CD4-positive, alpha-beta T cell (primary cell): Measurements from ENCODE around the gene C4BPA. TPM values are rescaled to one million over a fixed set of nuclear protein-coding genes. Genes with fewer than 3 reads are reported as not detected.

ENCODE experiments used
- ATAC-seq: fragments of 200-7000 bp; cut with Tn5 transposase; one replicate; pipeline ENCODE4 v1.10.0; 2022; ENCODE audit warnings: mild to moderate bottlenecking; ENCODE audit not compliant: poor library complexity
- CTCF ChIA-PET: fragments of 350-600 bp; sonication (Branson Sonifier 250); formaldehyde crosslinking; loops from one replicate; lab custom pipeline; 2021; ENCODE audit warnings: antibody characterized with exemption, inconsistent platforms; lab: Charles Lee
- POLR2A ChIA-PET: fragments of 350-600 bp; sonication (Branson Sonifier 250); formaldehyde crosslinking; loops from one replicate; lab custom pipeline; 2021; ENCODE audit warnings: antibody characterized with exemption, inconsistent platforms; lab: Charles Lee
- DNase-seq, 14 experiments: peaks; one replicate each; pipeline ENCODE4 v3.0.0-alpha.2; 2013 to 2020; ENCODE audit warnings: mixed read lengths in 2 of 14
- H3K27ac ChIP-seq, 2 donors: one replicate each; pipeline versions ENCODE4 v1.5.1 to v1.7.0; 2013; ENCODE audit warnings: low read length in 2 of 2, low read depth in 1 of 2, mild to moderate bottlenecking in 1 of 2
- H3K27me3 ChIP-seq, 2 experiments: 1 replicate in 1 of 2; 2 replicates in 1 of 2; pipeline versions ENCODE4 v1.6.1 to v1.7.0; 2013; ENCODE audit warnings: low read length in 2 of 2, control low read depth in 1 of 2, mild to moderate bottlenecking in 1 of 2, moderate library complexity in 1 of 2; ENCODE audit not compliant: insufficient read depth in 2 of 2, control insufficient read depth in 1 of 2
- H3K36me3 ChIP-seq: one replicate; pipeline ENCODE4 v1.6.1; 2013; ENCODE audit warnings: low read length, control low read depth; ENCODE audit not compliant: insufficient read depth
- H3K4me1 ChIP-seq: one replicate; pipeline ENCODE4 v1.6.1; 2013; ENCODE audit warnings: low read length, control low read depth; ENCODE audit not compliant: insufficient read depth
- H3K4me3 ChIP-seq: one replicate; pipeline ENCODE4 v1.5.1; 2013; ENCODE audit warnings: mild to moderate bottlenecking, low read length, moderate library complexity
- H3K9me3 ChIP-seq, 2 experiments: 1 replicate in 1 of 2; 2 replicates in 1 of 2; pipeline versions ENCODE4 v1.6.1 to v1.7.0; 2013; ENCODE audit warnings: low read length in 2 of 2, mild to moderate bottlenecking in 2 of 2, control low read depth in 1 of 2, moderate library complexity in 1 of 2; ENCODE audit not compliant: control insufficient read depth in 1 of 2, insufficient read depth in 1 of 2
- H3K27ac Mint-ChIP-seq: one replicate; pipeline ENCODE4 v1.8.0; 2020; ENCODE audit warnings: mixed read lengths
- H3K27me3 Mint-ChIP-seq: one replicate; pipeline ENCODE4 v1.8.0; 2021; ENCODE audit warnings: mixed read lengths
- H3K36me3 Mint-ChIP-seq: one replicate; pipeline ENCODE4 v1.8.0; 2021; ENCODE audit warnings: low read depth, mixed read lengths
- H3K4me1 Mint-ChIP-seq: one replicate; pipeline ENCODE4 v1.8.0; 2021; ENCODE audit warnings: low read depth, mixed read lengths
- H3K4me3 Mint-ChIP-seq: one replicate; pipeline ENCODE4 v1.8.0; 2020; ENCODE audit warnings: mild to moderate bottlenecking, mixed read lengths
- H3K9me3 Mint-ChIP-seq: one replicate; pipeline ENCODE4 v1.8.0; 2020; ENCODE audit warnings: mixed read lengths
- intact Hi-C, 2 experiments: fragments of 100-400 bp; cut with DNase I in 1 of 2; cut with micrococcal nuclease in 1 of 2; formaldehyde crosslinking; loops; one replicate each; pipeline versions ENCODE4 v1.15.1 to v1.9.0; 2023 to 2025; cut with DNase I, micrococcal nuclease
- total RNA-seq, 174 experiments: library from RNA in 2 of 174; stranded (reverse) in 2 of 174; gene quantifications; one replicate each; pipeline ENCODE4 v1.2.3 and lab custom pipeline; 2021 to 2026
- TF ChIP-seq, protein P1 (sequence below): fragments of 200-600 bp; IDR thresholded peaks from one replicate; pipeline ENCODE4 v1.8.0; 2022; ENCODE audit warnings: antibody characterized with exemption, mild to moderate bottlenecking

Gene C4BPA
- total RNA-seq, 2 experiments from 2014 or later: not detected

GRCh38 chr1:207124389-207124788 lies 20.4 kb downstream of the C4BPA start:
- intact Hi-C loops: no loop called here
- Mint-ChIP-seq H3K27ac (no peak overlapping the region), H3K4me3 (no peak overlapping the region), H3K4me1 (no peaks in the 10 kb centered on the region), H3K36me3 (peaks cover 6% of the 10 kb centered on the region), H3K27me3 (no peaks in the 10 kb centered on the region), H3K9me3 (peaks cover 14% of the 10 kb centered on the region)
- TF ChIP-seq, protein P1, sequence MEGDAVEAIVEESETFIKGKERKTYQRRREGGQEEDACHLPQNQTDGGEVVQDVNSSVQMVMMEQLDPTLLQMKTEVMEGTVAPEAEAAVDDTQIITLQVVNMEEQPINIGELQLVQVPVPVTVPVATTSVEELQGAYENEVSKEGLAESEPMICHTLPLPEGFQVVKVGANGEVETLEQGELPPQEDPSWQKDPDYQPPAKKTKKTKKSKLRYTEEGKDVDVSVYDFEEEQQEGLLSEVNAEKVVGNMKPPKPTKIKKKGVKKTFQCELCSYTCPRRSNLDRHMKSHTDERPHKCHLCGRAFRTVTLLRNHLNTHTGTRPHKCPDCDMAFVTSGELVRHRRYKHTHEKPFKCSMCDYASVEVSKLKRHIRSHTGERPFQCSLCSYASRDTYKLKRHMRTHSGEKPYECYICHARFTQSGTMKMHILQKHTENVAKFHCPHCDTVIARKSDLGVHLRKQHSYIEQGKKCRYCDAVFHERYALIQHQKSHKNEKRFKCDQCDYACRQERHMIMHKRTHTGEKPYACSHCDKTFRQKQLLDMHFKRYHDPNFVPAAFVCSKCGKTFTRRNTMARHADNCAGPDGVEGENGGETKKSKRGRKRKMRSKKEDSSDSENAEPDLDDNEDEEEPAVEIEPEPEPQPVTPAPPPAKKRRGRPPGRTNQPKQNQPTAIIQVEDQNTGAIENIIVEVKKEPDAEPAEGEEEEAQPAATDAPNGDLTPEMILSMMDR: no peak
- ChIA-PET POLR2A (no interaction called here), CTCF (no interaction called here)
- H3K4me3 ChIP-seq: no peak overlapping the region
- peaks cover 3 to 20% of the 10 kb centered on the region in 2 experiments for H3K9me3 ChIP-seq
- no peaks in the 10 kb centered on the region for H3K36me3 ChIP-seq
- no peaks in the 10 kb centered on the region for H3K27me3 ChIP-seq
- DNase-seq: no peak
- H3K27ac ChIP-seq: no peak overlapping the region
- ATAC-seq: no peak
- no peaks in the 10 kb centered on the region for H3K4me1 ChIP-seq

- DNase-seq (no peak), ATAC-seq (no peak)
- Histone ChIP-seq H3K9me3 (peaks cover 3 to 29% of the 10 kb centered on the region in 2 experiments), H3K4me3 (no peak overlapping the region), H3K27ac (no peak overlapping the region), H3K36me3 (no peaks in the 10 kb centered on the region), H3K4me1 (no peaks in the 10 kb centered on the region), H3K27me3 (no peaks in the 10 kb centered on the region)
- Mint-ChIP-seq H3K27me3 (no peaks in the 10 kb centered on the region), H3K9me3 (peaks cover 24% of the 10 kb centered on the region), H3K4me1 (no peaks in the 10 kb centered on the region), H3K27ac (no peak overlapping the region), H3K36me3 (peaks cover 12% of the 10 kb centered on the region), H3K4me3 (no peak overlapping the region)
- TF ChIP-seq, protein P1: no peak
- ChIA-PET CTCF (no interaction called here), POLR2A (interaction anchor here (0.6 kb wide), 1 partner anchor 49 kb away, joined by 3 read pairs; no protein-coding TSS in a partner anchor)
- intact Hi-C loops: no loop called here
Observed at GRCh38 chr1:207128336-207128921, 24.4 kb downstream of the C4BPA start.

GRCh38 chr1:207129053-207129452 lies 25.0 kb downstream of the C4BPA start:
- TF ChIP-seq, protein P1: no peak
- Histone ChIP-seq H3K9me3 (peaks cover 3 to 29% of the 10 kb centered on the region in 2 experiments), H3K4me1 (no peaks in the 10 kb centered on the region), H3K4me3 (no peak overlapping the region), H3K36me3 (no peaks in the 10 kb centered on the region), H3K27ac (no peak overlapping the region), H3K27me3 (no peaks in the 10 kb centered on the region)
- Mint-ChIP-seq H3K4me3 (no peak overlapping the region), H3K9me3 (peaks cover 24% of the 10 kb centered on the region), H3K27ac (no peak overlapping the region), H3K4me1 (no peaks in the 10 kb centered on the region), H3K27me3 (no peaks in the 10 kb centered on the region), H3K36me3 (peaks cover 12% of the 10 kb centered on the region)
- no peak for ATAC-seq
- intact Hi-C loops: no loop called here
- ChIA-PET CTCF (no interaction called here), POLR2A (interaction anchor here (0.6 kb wide), 1 partner anchor 50 kb away, joined by 3 read pairs; no protein-coding TSS in a partner anchor)
- no peak for DNase-seq
